Astrocyte (in vitro differentiated cells and primary cell): ENCODE data around the gene BBOX1. TPM values are rescaled to one million over a fixed set of nuclear protein-coding genes. Genes with fewer than 3 reads are reported as not detected.
A peak's percentile ranks its signal among the peaks of the same experiment; 100 is the strongest.

Experiments
- DNase-seq: peaks from one replicate; pipeline ENCODE4 v3.0.0-alpha.2; 2010; ENCODE audit warnings: low read depth
- FAIRE-seq: peaks from 2 replicates; lab custom pipeline; 2011; peaks lifted over from hg19 to GRCh38; lab: Jason Lieb, UNC
- H2AFZ ChIP-seq: 2 replicates; pipeline ENCODE4 v1.6.0; 2012; ENCODE audit warnings: low read depth, low read length, inconsistent platforms
- H3K27ac ChIP-seq: 2 replicates; pipeline ENCODE4 v1.5.1; 2011; ENCODE audit warnings: low read depth, low read length, inconsistent platforms
- H3K27me3 ChIP-seq: 2 replicates; pipeline ENCODE4 v1.6.0; 2011; ENCODE audit warnings: low read length, inconsistent platforms; ENCODE audit not compliant: insufficient read depth
- H3K36me3 ChIP-seq: 2 replicates; pipeline ENCODE4 v1.5.1; 2011; ENCODE audit warnings: low read length, inconsistent platforms; ENCODE audit not compliant: insufficient read depth
- H3K4me1 ChIP-seq: 2 replicates; pipeline ENCODE4 v1.5.1; 2011; ENCODE audit warnings: low read length, inconsistent platforms; ENCODE audit not compliant: insufficient read depth
- H3K4me2 ChIP-seq: 2 replicates; pipeline ENCODE4 v1.6.0; 2012; ENCODE audit warnings: low read length, inconsistent platforms
- H3K4me3 ChIP-seq: 2 replicates; pipeline ENCODE4 v1.5.1; 2011; ENCODE audit warnings: low read depth, mild to moderate bottlenecking, low read length, inconsistent platforms; ENCODE audit not compliant: insufficient read depth
- H3K79me2 ChIP-seq: 2 replicates; pipeline ENCODE4 v1.6.0; 2012; ENCODE audit warnings: mild to moderate bottlenecking, low read length, inconsistent platforms; ENCODE audit not compliant: insufficient read depth
- H3K9ac ChIP-seq: 2 replicates; pipeline ENCODE4 v1.6.0; 2012; ENCODE audit warnings: mild to moderate bottlenecking, low read length, inconsistent platforms
- H3K9me3 ChIP-seq: 2 replicates; pipeline ENCODE4 v1.5.1; 2012; ENCODE audit warnings: low read depth, mild to moderate bottlenecking, low read length, inconsistent platforms; ENCODE audit not compliant: insufficient read depth
- H4K20me1 ChIP-seq: 2 replicates; pipeline ENCODE4 v1.6.0; 2012; ENCODE audit warnings: low read length, inconsistent platforms; ENCODE audit not compliant: insufficient read depth
- H3K27ac Mint-ChIP-seq: one replicate; pipeline ENCODE4 v1.8.0; 2021; ENCODE audit warnings: mild to moderate bottlenecking, mixed read lengths; ENCODE audit not compliant: unreplicated experiment
- H3K27me3 Mint-ChIP-seq: one replicate; pipeline ENCODE4 v1.8.0; 2021; ENCODE audit warnings: low read depth, mixed read lengths; ENCODE audit not compliant: unreplicated experiment
- H3K36me3 Mint-ChIP-seq: one replicate; pipeline ENCODE4 v1.8.0; 2021; ENCODE audit warnings: low read depth, mixed read lengths; ENCODE audit not compliant: unreplicated experiment
- H3K4me1 Mint-ChIP-seq: one replicate; pipeline ENCODE4 v1.8.0; 2021; ENCODE audit warnings: low read depth, mixed read lengths; ENCODE audit not compliant: unreplicated experiment
- H3K4me3 Mint-ChIP-seq: one replicate; pipeline ENCODE4 v1.8.0; 2021; ENCODE audit warnings: mild to moderate bottlenecking, moderate library complexity, mixed read lengths; ENCODE audit not compliant: unreplicated experiment
- H3K9me3 Mint-ChIP-seq: one replicate; pipeline ENCODE4 v1.8.0; 2021; ENCODE audit warnings: mild to moderate bottlenecking, mixed read lengths; ENCODE audit not compliant: unreplicated experiment
- EZH2 ChIP-seq: IDR thresholded peaks from 2 replicates; pipeline ENCODE4 v1.6.1; 2012; ENCODE audit warnings: mild to moderate bottlenecking, low read length, inconsistent platforms; ENCODE audit not compliant: insufficient read depth
- total RNA-seq: library from RNA; stranded (reverse); gene quantifications from 2 replicates; pipeline ENCODE4 v1.2.1, GENCODE V29; 2021
- TF ChIP-seq, protein P1 (sequence below): IDR thresholded peaks from 2 replicates; pipeline ENCODE4 v1.5.1; 2011; ENCODE audit warnings: low read depth, mild to moderate bottlenecking, inconsistent platforms, low read length, moderate library complexity; ENCODE audit not compliant: insufficient read depth

Gene BBOX1
- total RNA-seq, 1 donor from 2014 or later = 0.39 TPM

DNA sequence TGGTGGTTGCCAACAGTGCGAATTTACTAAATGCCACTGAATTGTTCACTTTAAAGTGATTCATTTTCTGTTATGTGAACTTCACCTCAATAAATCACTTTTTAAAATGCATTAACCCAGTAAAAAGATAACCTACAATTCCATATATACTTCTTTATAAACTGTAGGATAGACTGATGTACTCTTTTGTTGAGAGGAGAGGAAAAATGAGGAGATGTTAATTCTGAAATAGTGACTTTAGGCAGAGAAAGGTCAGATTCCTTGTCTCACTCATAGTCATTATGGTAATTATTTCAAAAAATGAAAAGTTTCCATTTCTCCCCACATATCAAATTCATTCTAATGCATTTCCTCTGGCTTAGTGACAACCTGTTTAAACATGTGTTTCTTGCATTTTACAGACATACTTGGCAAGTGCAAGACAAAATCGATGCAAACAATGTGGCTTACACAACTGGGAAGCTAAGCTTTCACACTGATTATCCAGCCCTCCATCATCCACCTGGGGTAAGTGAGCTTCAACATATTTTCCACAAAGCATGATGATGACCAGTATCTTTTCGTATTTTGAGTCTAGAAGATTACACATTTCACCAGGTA, 74.5 kb downstream of the BBOX1 start:
- H3K4me2 ChIP-seq = no peak overlapping the region
- no peak overlapping the region for H3K9ac ChIP-seq
- no peak overlapping the region for H3K4me3 ChIP-seq
- H3K4me1 Mint-ChIP-seq = peaks cover 5% of the 10 kb centered on the region
- no peaks in the 10 kb centered on the region for H3K36me3 ChIP-seq
- H3K4me3 Mint-ChIP-seq = no peak overlapping the region
- H3K27ac Mint-ChIP-seq = no peak overlapping the region
- H3K9me3 Mint-ChIP-seq = no peaks in the 10 kb centered on the region
- no peak for FAIRE-seq
- no peak overlapping the region for H3K27ac ChIP-seq
- H4K20me1 ChIP-seq = no peaks in the 10 kb centered on the region
- DNase-seq = no peak
- H3K27me3 Mint-ChIP-seq = no peaks in the 10 kb centered on the region
- TF ChIP-seq, protein P1, sequence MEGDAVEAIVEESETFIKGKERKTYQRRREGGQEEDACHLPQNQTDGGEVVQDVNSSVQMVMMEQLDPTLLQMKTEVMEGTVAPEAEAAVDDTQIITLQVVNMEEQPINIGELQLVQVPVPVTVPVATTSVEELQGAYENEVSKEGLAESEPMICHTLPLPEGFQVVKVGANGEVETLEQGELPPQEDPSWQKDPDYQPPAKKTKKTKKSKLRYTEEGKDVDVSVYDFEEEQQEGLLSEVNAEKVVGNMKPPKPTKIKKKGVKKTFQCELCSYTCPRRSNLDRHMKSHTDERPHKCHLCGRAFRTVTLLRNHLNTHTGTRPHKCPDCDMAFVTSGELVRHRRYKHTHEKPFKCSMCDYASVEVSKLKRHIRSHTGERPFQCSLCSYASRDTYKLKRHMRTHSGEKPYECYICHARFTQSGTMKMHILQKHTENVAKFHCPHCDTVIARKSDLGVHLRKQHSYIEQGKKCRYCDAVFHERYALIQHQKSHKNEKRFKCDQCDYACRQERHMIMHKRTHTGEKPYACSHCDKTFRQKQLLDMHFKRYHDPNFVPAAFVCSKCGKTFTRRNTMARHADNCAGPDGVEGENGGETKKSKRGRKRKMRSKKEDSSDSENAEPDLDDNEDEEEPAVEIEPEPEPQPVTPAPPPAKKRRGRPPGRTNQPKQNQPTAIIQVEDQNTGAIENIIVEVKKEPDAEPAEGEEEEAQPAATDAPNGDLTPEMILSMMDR = no peak
- TF ChIP-seq EZH2 = no peak
- H3K36me3 Mint-ChIP-seq = no peaks in the 10 kb centered on the region
- no peaks in the 10 kb centered on the region for H3K27me3 ChIP-seq
- H3K79me2 ChIP-seq = no peaks in the 10 kb centered on the region
- no peaks in the 10 kb centered on the region for H3K4me1 ChIP-seq
- H3K9me3 ChIP-seq = no peaks in the 10 kb centered on the region
- H2AFZ ChIP-seq = no peak overlapping the region

DNA sequence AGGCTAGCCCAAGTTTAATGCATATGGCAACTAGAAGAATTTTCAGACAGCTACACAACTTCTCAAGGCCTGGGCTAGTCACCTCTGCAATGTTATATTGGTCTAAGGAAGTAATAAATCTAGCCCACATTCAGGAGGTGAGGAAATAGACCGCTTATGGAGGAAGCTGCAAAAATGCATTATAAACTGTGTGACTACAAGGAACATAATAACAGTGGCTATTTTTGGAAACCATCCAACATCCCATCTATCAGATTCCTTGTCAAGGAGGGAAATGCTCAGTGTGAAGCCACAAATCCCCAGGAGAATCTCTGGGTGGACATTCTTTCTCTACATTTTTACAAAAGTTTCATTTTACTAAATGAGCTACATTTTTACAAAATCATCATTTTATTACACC, 76.1 kb downstream of the BBOX1 start:
- Mint-ChIP-seq H3K9me3 (no peaks in the 10 kb centered on the region), H3K36me3 (no peaks in the 10 kb centered on the region), H3K27ac (no peak overlapping the region), H3K27me3 (no peaks in the 10 kb centered on the region), H3K4me3 (no peak overlapping the region), H3K4me1 (peaks cover 5% of the 10 kb centered on the region)
- Histone ChIP-seq H3K27me3 (no peaks in the 10 kb centered on the region), H3K79me2 (no peaks in the 10 kb centered on the region), H4K20me1 (no peaks in the 10 kb centered on the region), H3K27ac (no peak overlapping the region), H2AFZ (no peak overlapping the region), H3K4me1 (no peaks in the 10 kb centered on the region), H3K36me3 (no peaks in the 10 kb centered on the region), H3K9ac (no peak overlapping the region), H3K4me3 (no peak overlapping the region), H3K4me2 (no peak overlapping the region), H3K9me3 (no peaks in the 10 kb centered on the region)
- peak; percentile 77 for DNase-seq
- TF ChIP-seq, protein P1 = no peak
- TF ChIP-seq EZH2 = no peak
- no peak for FAIRE-seq

DNA sequence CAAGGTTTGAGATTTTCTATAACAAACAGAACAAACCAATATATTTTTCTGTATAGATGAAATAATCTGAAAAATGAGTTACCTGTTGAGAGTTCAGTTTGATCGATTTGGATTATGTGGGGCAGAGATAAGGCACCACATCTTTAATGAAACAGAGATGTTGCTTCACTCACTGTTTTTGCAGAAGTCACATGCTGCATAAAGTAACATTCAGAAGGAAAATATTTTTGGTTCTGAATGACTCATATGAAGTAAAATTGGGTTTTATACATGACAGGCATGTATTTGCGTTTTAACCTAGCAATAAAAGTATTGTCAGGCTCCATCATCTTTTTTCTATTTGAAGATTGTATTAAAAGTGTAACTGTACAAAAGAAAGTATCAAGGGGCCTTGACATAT, 77.8 kb downstream of the BBOX1 start:
- no peak for DNase-seq
- Histone ChIP-seq H3K36me3 (no peaks in the 10 kb centered on the region), H4K20me1 (no peaks in the 10 kb centered on the region), H3K9me3 (no peaks in the 10 kb centered on the region), H3K4me2 (no peak overlapping the region), H3K4me3 (no peak overlapping the region), H3K9ac (no peak overlapping the region), H3K4me1 (no peaks in the 10 kb centered on the region), H2AFZ (no peak overlapping the region), H3K27ac (no peak overlapping the region), H3K79me2 (no peaks in the 10 kb centered on the region), H3K27me3 (no peaks in the 10 kb centered on the region)
- no peak overlapping the region for H3K27ac Mint-ChIP-seq
- no peak for FAIRE-seq
- no peaks in the 10 kb centered on the region for H3K9me3 Mint-ChIP-seq
- no peaks in the 10 kb centered on the region for H3K27me3 Mint-ChIP-seq
- no peak overlapping the region for H3K4me3 Mint-ChIP-seq
- TF ChIP-seq EZH2 = no peak
- TF ChIP-seq, protein P1 = no peak
- H3K4me1 Mint-ChIP-seq = peaks cover 5% of the 10 kb centered on the region
- H3K36me3 Mint-ChIP-seq = no peaks in the 10 kb centered on the region
